ENCODE measurements around the gene SERTAD2.
A peak's percentile ranks its signal among the peaks of the same experiment; 100 is the strongest.

The SERTAD2 gene

GRCh38 chr2:64646007-64646880, 7.5 kb downstream of the SERTAD2 start:
- peak; percentile 92 for DNase-seq

GRCh38 chr2:64644458-64645382, 9.0 kb downstream of the SERTAD2 start:
- peak; percentile 68 for DNase-seq

GRCh38 chr2:64643838-64644457, 9.8 kb downstream of the SERTAD2 start:
- no peak for DNase-seq

GRCh38 chr2:64641599-64641998, 12.1 kb downstream of the SERTAD2 start:
- no peak for DNase-seq

- DNase-seq = no peak
These were observed 13.3 kb downstream of the SERTAD2 start for GRCh38 chr2:64640153-64641044.

- DNase-seq = no peak
These were observed 14.0 kb downstream of the SERTAD2 start for GRCh38 chr2:64639691-64640090.

- DNase-seq = no peak
These were observed 15.1 kb downstream of the SERTAD2 start for GRCh38 chr2:64638502-64639120.

- DNase-seq = no peak
These were observed 15.8 kb downstream of the SERTAD2 start for GRCh38 chr2:64637931-64638330.

GRCh38 chr2:64637000-64637635, 16.6 kb downstream of the SERTAD2 start:
- DNase-seq = no peak

- no peak for DNase-seq
These were observed 17.5 kb downstream of the SERTAD2 start for GRCh38 chr2:64635976-64636911.

GRCh38 chr2:64634345-64635267, 19.1 kb downstream of the SERTAD2 start:
- DNase-seq = no peak

- DNase-seq = no peak
These were observed 20.6 kb downstream of the SERTAD2 start for GRCh38 chr2:64632835-64633819.

- DNase-seq = no peak
These were observed 21.9 kb downstream of the SERTAD2 start for GRCh38 chr2:64631771-64632170.

- DNase-seq = no peak
These were observed 23.0 kb downstream of the SERTAD2 start for GRCh38 chr2:64630752-64631151.

GRCh38 chr2:64629875-64630274, 23.8 kb downstream of the SERTAD2 start:
- no peak for DNase-seq

GRCh38 chr2:64629329-64629781, 24.4 kb downstream of the SERTAD2 start:
- DNase-seq = no peak
